Adipose tissue (tissue), 3 donors: ENCODE measurements around the gene CXADR. TPM values are rescaled to one million over a fixed set of nuclear protein-coding genes. Genes with fewer than 3 reads are reported as not detected.

Experiments used
- H3K27ac ChIP-seq: one replicate; pipeline ENCODE4 v1.5.1; 2013; ENCODE audit warnings: low read depth, low read length
- WGBS, 3 donors: extraction: QIAGEN DNeasy Blood & Tissue Kit; methylation state at CpG; one replicate each; pipeline ENCODE4 v1.1.7; 2013; 5-methylcytosine and 5-hydroxymethylcytosine counted together
- polyA plus RNA-seq, 3 donors: library from polyadenylated mRNA; stranded (reverse); fragments of 200-250 nt; gene quantifications; one replicate each; pipeline ENCODE4 v1.2.3, GENCODE V29; 2013
- donor health status: healthy with polysubstance abuse.
- donor health status: Bipolar disorder and iron deficiency.
- donor health status: healthy.

Gene CXADR
- polyA plus RNA-seq, 3 donors: 0.11 to 5.7 (median 1.8) TPM

GRCh38 chr21:17532292-17532691, 19.4 kb downstream of the CXADR start:
- 78 to 85% (median 80%) methylated on average over 3 of the region's 3 CpGs for WGBS, 3 donors
- H3K27ac ChIP-seq: no peak overlapping the region

GRCh38 chr21:17536381-17536780, 23.5 kb downstream of the CXADR start:
- 45 to 80% (median 55%) methylated on average over 3 of the region's 3 CpGs for WGBS, 3 donors
- H3K27ac ChIP-seq: no peak overlapping the region

- WGBS, 3 donors: 54 to 67% (median 62%) methylated on average over 2 of the region's 2 CpGs
- H3K27ac ChIP-seq: no peak overlapping the region
Measured at GRCh38 chr21:17537299-17537698, 24.5 kb downstream of the CXADR start.

GRCh38 chr21:17538576-17538975, 25.7 kb downstream of the CXADR start:
- WGBS, 3 donors: 81 to 88% (median 84%) methylated on average over 2 of the region's 2 CpGs
- no peak overlapping the region for H3K27ac ChIP-seq

- H3K27ac ChIP-seq: no peak overlapping the region
- WGBS, 3 donors: 60 to 92% (median 66%) methylated on average over 1 of the region's 1 CpG
Measured at GRCh38 chr21:17539323-17539722, 26.5 kb downstream of the CXADR start.

- 71 to 97% (median 78%) methylated on average over 9 of the region's 9 CpGs for WGBS, 3 donors
- no peak overlapping the region for H3K27ac ChIP-seq
Measured at GRCh38 chr21:17539743-17540341, 27.0 kb downstream of the CXADR start.

- no peak overlapping the region for H3K27ac ChIP-seq
- 76 to 92% (median 77%) methylated on average over 4 of the region's 4 CpGs for WGBS, 3 donors
Measured at GRCh38 chr21:17540530-17540929, 27.7 kb downstream of the CXADR start.

- 17 to 53% (median 47%) methylated on average over 5 of the region's 5 CpGs for WGBS, 3 donors
- no peak overlapping the region for H3K27ac ChIP-seq
Measured at GRCh38 chr21:17542371-17543011, 29.6 kb downstream of the CXADR start.

- 91 to 94% (median 92%) methylated on average over 1 of the region's 1 CpG for WGBS, 3 donors
- H3K27ac ChIP-seq: no peak overlapping the region
Measured at GRCh38 chr21:17545007-17545406, 32.2 kb downstream of the CXADR start.

- no peak overlapping the region for H3K27ac ChIP-seq
- WGBS, 3 donors: 65 to 83% (median 76%) methylated on average over 7 of the region's 7 CpGs
Measured at GRCh38 chr21:17548262-17548661, 35.4 kb downstream of the CXADR start.

- WGBS, 3 donors: 73 to 87% (median 81%) methylated on average over 5 of the region's 5 CpGs
- H3K27ac ChIP-seq: no peak overlapping the region
Measured at GRCh38 chr21:17550671-17551308, 37.9 kb downstream of the CXADR start.

- no peak overlapping the region for H3K27ac ChIP-seq
Measured at GRCh38 chr21:17552410-17552809, 39.6 kb downstream of the CXADR start.

GRCh38 chr21:17554120-17554519, 41.3 kb downstream of the CXADR start:
- H3K27ac ChIP-seq: no peak overlapping the region
- 44 to 97% (median 94%) methylated on average over 2 of the region's 2 CpGs for WGBS, 3 donors

GRCh38 chr21:17554679-17555465, 42.0 kb downstream of the CXADR start:
- H3K27ac ChIP-seq: no peak overlapping the region
- 47 to 62% (median 48%) methylated on average over 6 of the region's 6 CpGs for WGBS, 3 donors

- H3K27ac ChIP-seq: no peak overlapping the region
- WGBS, 3 donors: 58 to 80% (median 73%) methylated on average over 5 of the region's 5 CpGs
Measured at GRCh38 chr21:17560377-17561025, 47.7 kb downstream of the CXADR start.

- H3K27ac ChIP-seq: no peak overlapping the region
- WGBS, 3 donors: 72 to 93% (median 83%) methylated on average over 9 of the region's 9 CpGs
Measured at GRCh38 chr21:17570786-17571185, 57.9 kb downstream of the CXADR start.

- WGBS, 3 donors: 75 to 90% (median 77%) methylated on average over 6 of the region's 6 CpGs
- no peak overlapping the region for H3K27ac ChIP-seq
Measured at GRCh38 chr21:17572431-17572830, 59.6 kb downstream of the CXADR start.

- WGBS, 3 donors: 88 to 95% (median 94%) methylated on average over 5 of the region's 5 CpGs
- H3K27ac ChIP-seq: no peak overlapping the region
Measured at GRCh38 chr21:17575076-17575475, 62.2 kb downstream of the CXADR start.
